Thyroid gland (tissue), 4 donors: ENCODE results near the gene CBLB. TPM values are rescaled to one million over a fixed set of nuclear protein-coding genes. Genes with fewer than 3 reads are reported as not detected.

ENCODE experiments used
- DNase-seq, 2 donors: peaks; one replicate each; pipeline ENCODE4 v3.0.0-alpha.2; 2019
- H3K27ac ChIP-seq, 3 donors: fragments of 200-600 bp; sonication (generic); 1 replicate in 2 of 3; 2 replicates in 1 of 3; pipeline ENCODE4 v1.5.1; 2016 to 2019; ENCODE audit warnings: mild to moderate bottlenecking in 1 of 3, moderate library complexity in 1 of 3
- H3K27me3 ChIP-seq: fragments of 200-600 bp; sonication (generic); one replicate; pipeline ENCODE4 v1.5.1; 2019
- H3K36me3 ChIP-seq, 2 donors: fragments of 200-600 bp; sonication (generic); one replicate each; pipeline ENCODE4 v1.5.1; 2016 to 2019
- H3K4me1 ChIP-seq, 2 donors: fragments of 200-600 bp; sonication (generic); one replicate each; pipeline ENCODE4 v1.5.1; 2017 to 2019
- H3K4me3 ChIP-seq, 3 donors: fragments of 200-600 bp; sonication (generic); replicated peaks in 1 of 3; 1 replicate in 2 of 3; 2 replicates in 1 of 3; pipeline ENCODE4 v1.5.1; 2016; ENCODE audit warnings: mild to moderate bottlenecking in 1 of 3
- H3K9me3 ChIP-seq: fragments of 200-600 bp; sonication (generic); one replicate; pipeline ENCODE4 v1.5.1; 2017
- CTCF ChIP-seq, 6 experiments: fragments of 200-600 bp in 3 of 6; fragments of 450-650 bp in 3 of 6; sonication (generic) in 3 of 6; IDR thresholded peaks; one replicate each; pipeline ENCODE4 v1.5.1; 2016 to 2019; ENCODE audit warnings: antibody characterized with exemption in 6 of 6, mild to moderate bottlenecking in 2 of 6, inconsistent platforms in 1 of 6, moderate library complexity in 1 of 6
- POLR2A ChIP-seq, 2 donors: fragments of 450-650 bp; IDR thresholded peaks; one replicate each; pipeline ENCODE4 v1.6.1; 2017; ENCODE audit warnings: antibody characterized with exemption in 2 of 2, mild to moderate bottlenecking in 2 of 2, moderate library complexity in 1 of 2
- WGBS, 2 donors: methylation state at CpG; one replicate each; pipeline ENCODE4 v1.1.5; 2017; 5-methylcytosine and 5-hydroxymethylcytosine counted together
- intact Hi-C: fragments of 100-400 bp; cut with DNase I; formaldehyde crosslinking; loops from one replicate; pipeline ENCODE4 v1.15.1; 2023
- total RNA-seq, 4 donors: library from RNA; depleted of rRNA; stranded (reverse); fragments of >200 nt; gene quantifications; one replicate each; pipeline ENCODE4 v1.2.3, GENCODE V29; 2016

CBLB gene
- total RNA-seq, 4 donors from 2014 or later: 61.8 to 119 (median 83.4) TPM

GRCh38 chr3:105707009-105707408, 161.8 kb downstream of the CBLB start:
- DNase-seq: no peak
- 97 to 99% methylated on average over 2 of the region's 2 CpGs for WGBS, 2 donors

GRCh38 chr3:105704726-105705410, 163.9 kb downstream of the CBLB start:
- TF ChIP-seq POLR2A (IDR thresholded peaks at IDR 0.05): no peak
- TF ChIP-seq CTCF (IDR thresholded peaks at IDR 0.05): no peak
- no peak for DNase-seq
- intact Hi-C loops: no loop called here
- H3K4me1 ChIP-seq: no peaks in the 10 kb centered on the region
- H3K27ac ChIP-seq: no peak overlapping the region
- no peaks in the 10 kb centered on the region for H3K9me3 ChIP-seq
- peaks cover 5 to 7% of the 10 kb centered on the region in 2 donors for H3K36me3 ChIP-seq
- 98 to 99% methylated on average over 4 of the region's 4 CpGs for WGBS, 2 donors
- H3K4me3 ChIP-seq: no peak overlapping the region
- H3K27me3 ChIP-seq: no peaks in the 10 kb centered on the region

More at GRCh38 chr3:105707009-105707408, 161.8 kb downstream of the CBLB start:
- peaks cover 2 to 7% of the 10 kb centered on the region in 2 donors for H3K36me3 ChIP-seq
- TF ChIP-seq POLR2A (IDR thresholded peaks at IDR 0.05) (no peak), CTCF (IDR thresholded peaks at IDR 0.05) (no peak)
- no peaks in the 10 kb centered on the region for H3K4me1 ChIP-seq
- no peak overlapping the region for H3K4me3 ChIP-seq
- no peak overlapping the region for H3K27ac ChIP-seq
- no peaks in the 10 kb centered on the region for H3K27me3 ChIP-seq
- no peaks in the 10 kb centered on the region for H3K9me3 ChIP-seq
- intact Hi-C loops: no loop called here

- Histone ChIP-seq H3K4me3 (no peak overlapping the region), H3K36me3 (peaks cover 5 to 7% of the 10 kb centered on the region in 2 donors), H3K9me3 (no peaks in the 10 kb centered on the region), H3K27me3 (no peaks in the 10 kb centered on the region), H3K27ac (no peak overlapping the region), H3K4me1 (no peaks in the 10 kb centered on the region)
- no peak for TF ChIP-seq CTCF (IDR thresholded peaks at IDR 0.05)
- TF ChIP-seq POLR2A (IDR thresholded peaks at IDR 0.05): no peak
- WGBS, 2 donors: 100% methylated on average over 1 of the region's 1 CpG
- DNase-seq: no peak
- intact Hi-C loops: no loop called here
Measured at GRCh38 chr3:105700575-105700974, 168.2 kb downstream of the CBLB start.

GRCh38 chr3:105691633-105692032, 177.2 kb downstream of the CBLB start:
- intact Hi-C loops: no loop called here
- H3K27ac ChIP-seq: no peak overlapping the region
- H3K4me3 ChIP-seq: no peak overlapping the region
- no peak for DNase-seq
- H3K27me3 ChIP-seq: no peaks in the 10 kb centered on the region
- H3K9me3 ChIP-seq: no peaks in the 10 kb centered on the region
- TF ChIP-seq CTCF (IDR thresholded peaks at IDR 0.05) (no peak), POLR2A (IDR thresholded peaks at IDR 0.05) (no peak)
- peaks cover 0 to 3% of the 10 kb centered on the region in 2 donors for H3K36me3 ChIP-seq
- no peaks in the 10 kb centered on the region for H3K4me1 ChIP-seq
- 75 to 81% methylated on average over 3 of the region's 3 CpGs for WGBS, 2 donors

- no peaks in the 10 kb centered on the region for H3K9me3 ChIP-seq
- H3K27ac ChIP-seq: no peak overlapping the region
- TF ChIP-seq POLR2A (IDR thresholded peaks at IDR 0.05): no peak
- TF ChIP-seq CTCF (IDR thresholded peaks at IDR 0.05): no peak
- intact Hi-C loops: no loop called here
- H3K27me3 ChIP-seq: no peaks in the 10 kb centered on the region
- DNase-seq: no peak
- no peaks in the 10 kb centered on the region for H3K4me1 ChIP-seq
- no peak overlapping the region for H3K4me3 ChIP-seq
- H3K36me3 ChIP-seq: peaks cover 0 to 3% of the 10 kb centered on the region in 2 donors
Measured at GRCh38 chr3:105691053-105691452, 177.8 kb downstream of the CBLB start.
